ENCODE results near the gene SKAP1.

GRCh38 chr17:48393283-48393682, 36.7 kb downstream of the SKAP1 start:
- TF ChIP-seq CTCF (conservative IDR thresholded peaks at IDR 0.05) (no peak), EZH2 (IDR thresholded peaks at IDR 0.05; ENCODE audit: low read depth) (no peak)
